Rectal smooth muscle tissue (tissue), 1 donor: ENCODE results near the gene KANSL1.

Experiments used
- H3K27ac ChIP-seq: one replicate; pipeline ENCODE4 v1.7.0; 2013; ENCODE audit warnings: low read depth, low read length, inconsistent platforms
- H3K27me3 ChIP-seq: one replicate; pipeline ENCODE4 v1.7.0; 2013; ENCODE audit warnings: low read length; ENCODE audit not compliant: control insufficient read depth, insufficient read depth
- H3K36me3 ChIP-seq: one replicate; pipeline ENCODE4 v1.7.0; 2013; ENCODE audit warnings: low read length; ENCODE audit not compliant: control insufficient read depth, insufficient read depth
- H3K4me1 ChIP-seq: one replicate; pipeline ENCODE4 v1.7.0; 2013; ENCODE audit warnings: low read length; ENCODE audit not compliant: control insufficient read depth, insufficient read depth
- H3K4me3 ChIP-seq: one replicate; pipeline ENCODE4 v1.7.0; 2013; ENCODE audit warnings: low read length
- H3K9ac ChIP-seq: one replicate; pipeline ENCODE4 v1.7.0; 2013; ENCODE audit warnings: low read length

Gene KANSL1

GRCh38 chr17:45996282-45996937 lies 196.8 kb downstream of the KANSL1 start:
- Histone ChIP-seq H3K4me1 (no peaks in the 10 kb centered on the region), H3K9ac (no peak overlapping the region), H3K27ac (no peak overlapping the region), H3K36me3 (no peaks in the 10 kb centered on the region), H3K4me3 (no peak overlapping the region), H3K27me3 (no peaks in the 10 kb centered on the region)

DNA sequence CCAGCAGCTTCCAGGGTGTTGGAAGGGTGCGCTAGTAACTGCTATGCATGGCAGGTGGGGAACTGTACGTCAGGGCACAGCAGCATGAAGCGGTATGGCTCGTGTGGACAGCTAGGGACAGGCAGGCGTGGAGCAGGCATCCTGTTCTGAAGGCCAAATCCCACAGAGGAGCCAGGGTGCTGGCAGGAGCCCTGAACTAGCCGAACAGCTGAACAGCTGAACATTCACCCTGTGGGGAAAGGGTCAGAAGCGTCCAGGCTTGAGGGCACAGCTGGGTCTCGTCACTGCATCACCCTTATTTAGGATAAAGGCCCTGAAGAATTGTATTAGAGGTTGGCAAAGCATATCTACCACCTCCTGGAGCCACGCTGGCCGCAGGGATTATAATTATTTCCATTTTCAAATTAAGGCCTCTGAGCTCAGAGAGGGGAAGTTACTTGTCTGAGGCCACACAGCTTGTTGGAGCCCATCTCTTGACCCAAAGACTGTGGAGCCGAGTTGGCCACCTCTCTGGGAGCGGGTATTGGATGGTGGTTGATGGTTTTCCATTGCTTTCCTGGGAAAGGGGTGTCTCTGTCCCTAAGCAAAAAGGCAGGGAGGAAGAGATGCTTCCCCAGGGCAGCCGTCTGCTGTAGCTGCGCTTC lies 197.5 kb downstream of the KANSL1 start:
- Histone ChIP-seq H3K27me3 (no peaks in the 10 kb centered on the region), H3K9ac (no peak overlapping the region), H3K4me1 (no peaks in the 10 kb centered on the region), H3K4me3 (no peak overlapping the region), H3K36me3 (no peaks in the 10 kb centered on the region), H3K27ac (no peak overlapping the region)

- H3K36me3 ChIP-seq: no peaks in the 10 kb centered on the region
- H3K4me3 ChIP-seq: no peak overlapping the region
- H3K9ac ChIP-seq: no peak overlapping the region
- no peak overlapping the region for H3K27ac ChIP-seq
- H3K4me1 ChIP-seq: no peaks in the 10 kb centered on the region
- H3K27me3 ChIP-seq: no peaks in the 10 kb centered on the region
Measured at GRCh38 chr17:45994987-45995386, 198.2 kb downstream of the KANSL1 start.

- H3K9ac ChIP-seq: no peak overlapping the region
- H3K27me3 ChIP-seq: no peaks in the 10 kb centered on the region
- no peak overlapping the region for H3K4me3 ChIP-seq
- no peak overlapping the region for H3K27ac ChIP-seq
- no peaks in the 10 kb centered on the region for H3K4me1 ChIP-seq
- no peaks in the 10 kb centered on the region for H3K36me3 ChIP-seq
Measured at GRCh38 chr17:45993962-45994627, 199.1 kb downstream of the KANSL1 start.

DNA sequence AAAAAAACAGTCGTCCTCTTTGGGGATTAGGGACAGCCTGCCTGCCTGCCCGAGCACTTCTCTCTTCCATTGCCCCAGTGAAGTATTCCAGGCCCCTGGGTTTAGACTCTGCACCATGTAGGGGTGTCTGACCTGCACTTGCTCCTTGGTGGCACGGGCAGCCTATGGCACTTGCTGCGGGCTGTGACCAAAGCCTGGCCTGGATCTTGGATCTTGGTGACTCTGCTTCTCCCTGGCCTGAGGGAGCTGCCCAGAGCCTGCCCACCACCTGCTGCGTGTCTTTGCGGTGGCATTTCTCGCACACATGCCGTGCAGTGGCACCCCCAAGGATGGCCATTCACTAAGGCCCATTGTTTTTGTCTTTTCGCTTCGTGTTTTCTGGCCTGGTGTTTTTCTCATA lies 200.3 kb downstream of the KANSL1 start:
- Histone ChIP-seq H3K27ac (no peak overlapping the region), H3K36me3 (no peaks in the 10 kb centered on the region), H3K4me3 (no peak overlapping the region), H3K4me1 (no peaks in the 10 kb centered on the region), H3K27me3 (no peaks in the 10 kb centered on the region), H3K9ac (no peak overlapping the region)

GRCh38 chr17:45992175-45992574 lies 201.1 kb downstream of the KANSL1 start:
- Histone ChIP-seq H3K27ac (no peak overlapping the region), H3K27me3 (no peaks in the 10 kb centered on the region), H3K36me3 (no peaks in the 10 kb centered on the region), H3K9ac (no peak overlapping the region), H3K4me1 (no peaks in the 10 kb centered on the region), H3K4me3 (no peak overlapping the region)

DNA sequence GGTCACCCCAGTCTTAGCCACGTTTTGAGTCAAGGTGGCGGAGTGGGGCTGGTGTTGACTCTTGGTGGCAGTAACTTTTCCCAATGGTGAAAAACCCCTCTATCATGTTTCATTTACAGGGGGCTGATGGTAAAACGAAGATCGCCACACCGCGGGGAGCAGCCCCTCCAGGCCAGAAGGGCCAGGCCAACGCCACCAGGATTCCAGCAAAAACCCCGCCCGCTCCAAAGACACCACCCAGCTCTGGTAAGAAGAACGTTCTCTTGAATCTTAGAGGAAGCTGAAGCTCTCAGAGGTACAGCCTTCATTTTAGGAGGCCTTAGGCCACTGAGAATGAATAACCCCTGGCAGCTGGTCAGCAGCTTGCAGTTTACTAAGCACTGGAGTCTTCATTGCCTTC lies 201.9 kb downstream of the KANSL1 start:
- no peaks in the 10 kb centered on the region for H3K36me3 ChIP-seq
- H3K4me3 ChIP-seq: no peak overlapping the region
- no peak overlapping the region for H3K27ac ChIP-seq
- H3K27me3 ChIP-seq: no peaks in the 10 kb centered on the region
- no peaks in the 10 kb centered on the region for H3K4me1 ChIP-seq
- no peak overlapping the region for H3K9ac ChIP-seq

DNA sequence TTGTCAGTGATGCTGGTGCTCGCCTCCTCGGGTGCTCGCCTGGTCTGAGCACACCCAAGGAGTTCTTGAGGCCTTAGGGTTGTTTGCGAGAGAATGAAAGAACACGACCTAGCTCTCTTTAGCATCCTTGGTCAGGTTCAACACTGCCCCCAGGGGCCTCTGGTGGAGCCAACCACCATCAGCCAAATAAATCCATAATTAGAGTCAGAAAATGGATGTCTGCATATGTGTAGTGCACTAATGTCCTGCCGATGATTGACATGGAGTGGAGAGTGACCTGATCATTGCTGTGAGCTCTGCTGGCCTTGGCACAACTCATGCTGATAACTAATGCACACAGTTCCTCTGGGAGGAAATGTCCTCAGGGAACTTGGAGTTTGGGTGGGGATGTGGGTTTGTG lies 202.3 kb downstream of the KANSL1 start:
- no peak overlapping the region for H3K9ac ChIP-seq

GRCh38 chr17:45989759-45990158 lies 203.5 kb downstream of the KANSL1 start:
- Histone ChIP-seq H3K4me3 (no peak overlapping the region), H3K4me1 (no peaks in the 10 kb centered on the region), H3K9ac (no peak overlapping the region), H3K36me3 (no peaks in the 10 kb centered on the region), H3K27me3 (no peaks in the 10 kb centered on the region), H3K27ac (no peak overlapping the region)

More for the DNA sequence above, 202.3 kb downstream of the KANSL1 start:
- H3K36me3 ChIP-seq: no peaks in the 10 kb centered on the region
- H3K4me3 ChIP-seq: no peak overlapping the region
- no peaks in the 10 kb centered on the region for H3K27me3 ChIP-seq
- H3K4me1 ChIP-seq: no peaks in the 10 kb centered on the region
- H3K27ac ChIP-seq: no peak overlapping the region

DNA sequence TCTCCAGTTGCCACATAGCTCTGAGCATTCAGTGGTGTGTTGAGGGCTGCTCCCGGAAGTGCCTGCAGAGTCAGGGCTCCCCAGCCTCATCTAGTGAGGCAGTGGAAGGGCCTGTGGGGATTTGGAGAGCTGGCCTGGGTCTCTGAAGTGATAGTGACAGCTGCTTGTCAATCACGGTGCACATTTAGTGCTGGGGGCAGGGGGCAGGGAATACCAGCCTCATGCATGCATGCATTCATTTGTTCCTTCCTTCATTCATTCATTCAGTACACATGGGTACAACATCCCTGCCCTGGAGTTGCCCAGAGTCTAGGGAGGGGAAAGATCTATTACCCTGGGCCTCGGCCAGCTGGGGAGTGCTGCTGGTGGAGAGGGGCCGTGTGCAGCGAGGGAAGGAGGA lies 205.5 kb downstream of the KANSL1 start:
- Histone ChIP-seq H3K4me3 (no peak overlapping the region), H3K36me3 (no peaks in the 10 kb centered on the region), H3K27ac (no peak overlapping the region), H3K9ac (no peak overlapping the region), H3K4me1 (no peaks in the 10 kb centered on the region), H3K27me3 (no peaks in the 10 kb centered on the region)

DNA sequence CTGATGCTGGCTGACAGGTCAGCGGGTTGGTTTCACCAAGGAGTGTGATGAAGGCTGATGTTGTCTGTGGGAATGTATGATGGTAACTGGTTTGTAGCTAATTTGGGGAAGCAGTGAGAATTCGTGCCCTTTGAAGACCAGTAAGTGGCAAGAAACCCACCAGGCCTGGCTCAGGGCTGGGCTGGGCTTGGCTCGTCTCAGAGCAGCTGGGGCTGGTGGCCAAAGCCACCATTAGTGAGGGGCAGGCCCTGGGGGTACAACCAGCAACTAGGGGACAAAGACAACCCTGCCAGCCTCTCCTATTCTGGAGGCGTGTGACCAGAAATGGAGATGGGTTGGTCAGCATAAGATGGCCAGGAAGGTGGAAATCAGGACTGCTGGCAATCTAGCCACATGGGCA lies 207.2 kb downstream of the KANSL1 start:
- H3K9ac ChIP-seq: no peak overlapping the region
- no peaks in the 10 kb centered on the region for H3K36me3 ChIP-seq
- H3K4me1 ChIP-seq: no peaks in the 10 kb centered on the region
- H3K27ac ChIP-seq: no peak overlapping the region
- H3K27me3 ChIP-seq: no peaks in the 10 kb centered on the region
- no peak overlapping the region for H3K4me3 ChIP-seq

- Histone ChIP-seq H3K4me3 (no peak overlapping the region), H3K27me3 (no peaks in the 10 kb centered on the region), H3K36me3 (no peaks in the 10 kb centered on the region), H3K9ac (no peak overlapping the region), H3K4me1 (no peaks in the 10 kb centered on the region), H3K27ac (no peak overlapping the region)
Measured at GRCh38 chr17:45985447-45985846, 207.8 kb downstream of the KANSL1 start.

GRCh38 chr17:45984368-45984767 lies 208.9 kb downstream of the KANSL1 start:
- Histone ChIP-seq H3K9ac (no peak overlapping the region), H3K27ac (no peak overlapping the region), H3K36me3 (no peaks in the 10 kb centered on the region), H3K4me3 (no peak overlapping the region), H3K27me3 (no peaks in the 10 kb centered on the region), H3K4me1 (no peaks in the 10 kb centered on the region)
